ENCODE results near the gene FLT4. TPM values are rescaled to one million over a fixed set of nuclear protein-coding genes. Genes with fewer than 3 reads are reported as not detected.
A peak's percentile ranks its signal among the peaks of the same experiment; 100 is the strongest.

FLT4 gene
- total RNA-seq, 4 donors from 2014 or later: 7.6 to 15.2 (median 10.4) TPM

- H3K4me1 ChIP-seq: no peaks in the 10 kb centered on the region
- H3K4me3 ChIP-seq: no peak overlapping the region
- ATAC-seq: peak; percentile 56
- H3K9me3 ChIP-seq: no peaks in the 10 kb centered on the region
- WGBS, 2 donors (ENCODE audit: low coverage in 1 of 2): 70% methylated on average over 2 of the region's 10 CpGs; no CpG with 5 or more reads in 1 of the 2 donors
- no peak overlapping the region for H3K27ac ChIP-seq
- H3K36me3 ChIP-seq: no peaks in the 10 kb centered on the region
- TF ChIP-seq POLR2AphosphoS5 (IDR thresholded peaks at IDR 0.05): no peak
- TF ChIP-seq EP300 (IDR thresholded peaks at IDR 0.05): no peak
- no peak for TF ChIP-seq POLR2A (IDR thresholded peaks at IDR 0.05)
- TF ChIP-seq CTCF (IDR thresholded peaks at IDR 0.05): no peak
- peaks cover 48% of the 10 kb centered on the region for H3K27me3 ChIP-seq
Observed at GRCh38 chr5:180632768-180633167, 16.6 kb downstream of the FLT4 start.

- ATAC-seq: no peak
- no peak for TF ChIP-seq POLR2A (IDR thresholded peaks at IDR 0.05)
- TF ChIP-seq EP300 (IDR thresholded peaks at IDR 0.05): no peak
- TF ChIP-seq CTCF (IDR thresholded peaks at IDR 0.05): no peak
- no peak for TF ChIP-seq POLR2AphosphoS5 (IDR thresholded peaks at IDR 0.05)
- H3K27me3 ChIP-seq: peaks cover 55% of the 10 kb centered on the region
- no peaks in the 10 kb centered on the region for H3K9me3 ChIP-seq
- no peaks in the 10 kb centered on the region for H3K4me1 ChIP-seq
- H3K27ac ChIP-seq: no peak overlapping the region
- WGBS, 2 donors (ENCODE audit: low coverage in 1 of 2): 49 to 74% methylated on average over 6 to 11 of the region's 36 CpGs
- no peaks in the 10 kb centered on the region for H3K36me3 ChIP-seq
- H3K4me3 ChIP-seq: no peak overlapping the region
Observed at GRCh38 chr5:180631549-180632383, 17.6 kb downstream of the FLT4 start.

- Histone ChIP-seq H3K4me1 (no peaks in the 10 kb centered on the region), H3K9me3 (no peaks in the 10 kb centered on the region), H3K27me3 (peaks cover 55% of the 10 kb centered on the region), H3K36me3 (no peaks in the 10 kb centered on the region), H3K27ac (no peak overlapping the region), H3K4me3 (no peak overlapping the region)
- TF ChIP-seq CTCF (IDR thresholded peaks at IDR 0.05): no peak
- no peak for TF ChIP-seq POLR2AphosphoS5 (IDR thresholded peaks at IDR 0.05)
- TF ChIP-seq POLR2A (IDR thresholded peaks at IDR 0.05): no peak
- TF ChIP-seq EP300 (IDR thresholded peaks at IDR 0.05): no peak
- 96 to 100% methylated on average over 1 to 8 of the region's 22 CpGs for WGBS, 2 donors (ENCODE audit: low coverage in 1 of 2)
- no peak for ATAC-seq
Observed at GRCh38 chr5:180630426-180630825, 19.0 kb downstream of the FLT4 start.

- no peak for TF ChIP-seq CTCF (IDR thresholded peaks at IDR 0.05)
- TF ChIP-seq POLR2A (IDR thresholded peaks at IDR 0.05): no peak
- no peak for TF ChIP-seq POLR2AphosphoS5 (IDR thresholded peaks at IDR 0.05)
- TF ChIP-seq EP300 (IDR thresholded peaks at IDR 0.05): no peak
- H3K4me1 ChIP-seq: no peaks in the 10 kb centered on the region
- peaks cover 55% of the 10 kb centered on the region for H3K27me3 ChIP-seq
- no peak overlapping the region for H3K4me3 ChIP-seq
- H3K36me3 ChIP-seq: no peaks in the 10 kb centered on the region
- no peaks in the 10 kb centered on the region for H3K9me3 ChIP-seq
- ATAC-seq: no peak
- H3K27ac ChIP-seq: no peak overlapping the region
- no CpG with 5 or more reads among the region's 25 CpGs for WGBS, 2 donors (ENCODE audit: low coverage in 1 of 2)
Observed at GRCh38 chr5:180629831-180630382, 19.5 kb downstream of the FLT4 start.
